GM20000 (cell line): ENCODE results near the gene AVP.

Experiments
- DNase-seq: peaks from one replicate; pipeline ENCODE4 v3.0.0; 2012; ENCODE audit warnings: low spot score
- CTCF ChIP-seq: IDR thresholded peaks from 2 replicates; pipeline ENCODE4 v1.5.1; 2012; ENCODE audit warnings: mild to moderate bottlenecking, control low read depth; ENCODE audit errors: extremely low read depth, missing control alignments

Gene AVP

GRCh38 chr20:3106185-3106584 lies 21.7 kb upstream of the AVP start:
- TF ChIP-seq CTCF: no peak
- DNase-seq: no peak

DNA sequence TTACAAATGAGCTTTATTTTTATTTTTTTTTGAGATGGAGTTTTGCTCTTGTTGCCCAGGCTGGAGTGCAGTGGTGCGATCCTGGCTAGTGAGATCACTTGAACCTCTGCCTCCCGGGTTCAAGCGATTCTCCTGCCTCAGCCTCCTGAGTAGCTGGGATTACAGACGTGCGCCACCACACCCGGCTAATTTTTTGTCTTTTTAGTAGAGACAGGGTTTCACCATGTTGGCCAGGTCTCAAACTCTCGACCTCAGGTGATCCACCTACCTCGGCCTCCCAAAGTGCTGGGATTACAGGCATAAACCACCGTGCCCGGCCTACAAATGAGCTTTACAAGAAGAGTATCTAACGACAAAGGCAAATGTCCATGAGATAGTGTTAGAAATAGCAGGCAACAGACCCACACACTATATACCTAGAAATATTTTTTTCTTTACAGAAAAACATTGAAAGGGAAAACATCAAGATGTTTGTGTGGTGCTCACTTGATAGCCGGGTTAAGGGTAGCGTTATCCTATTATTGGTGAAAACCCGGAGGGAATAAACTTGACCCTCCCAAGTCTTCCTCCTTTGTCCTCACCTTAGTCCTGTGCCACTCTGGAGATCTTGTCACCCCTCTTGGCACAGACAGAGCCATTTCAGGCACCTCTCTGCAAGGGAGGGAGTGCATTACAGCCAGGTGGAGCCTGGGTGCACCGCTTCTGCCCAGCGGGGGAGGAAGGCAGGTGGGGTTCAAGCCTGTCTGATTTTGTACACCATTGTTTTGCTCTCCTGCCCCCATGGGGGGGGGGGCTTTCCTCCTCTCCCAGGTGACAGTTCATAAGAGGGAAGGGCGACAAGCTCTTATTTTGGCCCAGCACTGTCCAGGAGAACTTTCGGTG lies 21.0 kb upstream of the AVP start:
- TF ChIP-seq CTCF: no peak
- no peak for DNase-seq

GRCh38 chr20:3103369-3104032 lies 19.0 kb upstream of the AVP start:
- DNase-seq: no peak
- TF ChIP-seq CTCF: no peak

- DNase-seq: no peak
- no peak for TF ChIP-seq CTCF
These were observed 18.2 kb upstream of the AVP start for GRCh38 chr20:3102575-3103368.

- TF ChIP-seq CTCF: no peak
- no peak for DNase-seq
These were observed 17.4 kb upstream of the AVP start for GRCh38 chr20:3101737-3102574.

DNA sequence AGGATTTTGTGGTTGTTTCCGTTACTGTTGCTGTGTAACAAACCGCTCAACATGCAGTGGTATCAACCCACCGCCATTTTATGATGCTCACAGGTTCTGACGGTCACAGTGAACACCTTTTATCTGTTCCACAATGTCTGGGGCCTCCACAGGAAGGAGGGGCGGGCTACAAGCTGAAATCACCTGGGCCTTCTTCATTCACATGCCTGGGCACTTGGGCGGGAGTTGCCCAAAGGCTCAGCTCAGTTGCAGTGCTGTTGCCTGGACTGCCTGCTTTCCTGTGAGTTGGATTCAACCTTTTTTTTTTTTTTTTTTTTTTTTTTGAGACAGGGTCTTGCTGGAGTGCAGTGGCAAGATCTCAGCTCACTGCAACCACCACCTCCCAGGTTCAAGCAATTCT lies 16.7 kb upstream of the AVP start:
- no peak for DNase-seq
- TF ChIP-seq CTCF: no peak
